Testis (tissue), 3 donors: Measurements from ENCODE around the gene LEPROT. TPM values are rescaled to one million over a fixed set of nuclear protein-coding genes. Genes with fewer than 3 reads are reported as not detected.

Experiments used
- DNase-seq: peaks from one replicate; pipeline ENCODE4 v3.0.0-alpha.2; 2019
- H3K27ac ChIP-seq, 2 donors: fragments of 200-600 bp; sonication (generic); one replicate each; pipeline ENCODE4 v1.5.1; 2019
- H3K27me3 ChIP-seq: fragments of 200-600 bp; sonication (generic); one replicate; pipeline ENCODE4 v1.5.1; 2019
- H3K36me3 ChIP-seq: fragments of 200-600 bp; sonication (generic); one replicate; pipeline ENCODE4 v1.5.1; 2017; ENCODE audit warnings: low read depth; ENCODE audit errors: missing control alignments
- H3K4me1 ChIP-seq: fragments of 200-600 bp; sonication (generic); one replicate; pipeline ENCODE4 v1.5.1; 2019
- H3K4me3 ChIP-seq, 2 donors: fragments of 200-600 bp; sonication (generic); one replicate each; pipeline ENCODE4 v1.5.1; 2017 to 2019
- H3K9me3 ChIP-seq: fragments of 200-600 bp; sonication (generic); one replicate; pipeline ENCODE4 v1.5.1; 2017
- POLR2A ChIP-seq: fragments of 450-650 bp; IDR thresholded peaks from one replicate; pipeline ENCODE4 v1.6.1; 2017; ENCODE audit warnings: antibody characterized with exemption, mild to moderate bottlenecking, moderate library complexity
- WGBS, 2 donors: methylation state at CpG; one replicate each; pipeline ENCODE4 v1.1.5; 2018; 5-methylcytosine and 5-hydroxymethylcytosine counted together
- intact Hi-C: fragments of 100-400 bp; cut with DNase I; formaldehyde crosslinking; loops from one replicate; pipeline ENCODE4 v1.15.1; 2023; ENCODE audit warnings: low total_unique reads
- polyA plus RNA-seq: library from polyadenylated mRNA; stranded (reverse); fragments of 350-450 nt; fragmentation: Illumina TruSeq; extraction: RNeasy Lipid Tissue Mini Kit (QIAGEN cat#74804); gene quantifications from one replicate; pipeline ENCODE4 v1.2.3, GENCODE V29; 2014; ENCODE audit warnings: low read depth, low replicate concordance; ENCODE audit not compliant: insufficient read depth
- small RNA-seq, 2 donors: library from RNA; depleted of rRNA; stranded (forward); fragments of <200 nt; gene quantifications; one replicate each; pipeline ENCODE3, GENCODE V24; 2016
- total RNA-seq, 2 donors: library from RNA; depleted of rRNA; stranded (reverse); fragments of >200 nt; gene quantifications; one replicate each; pipeline ENCODE4 v1.2.3, GENCODE V29; 2016
- TF ChIP-seq, protein P1 (sequence below), 3 experiments: fragments of 450-650 bp in 2 of 3; fragments of 200-600 bp in 1 of 3; sonication (generic) in 1 of 3; IDR thresholded peaks; one replicate each; pipeline ENCODE4 v1.5.1; 2016 to 2019; ENCODE audit warnings: antibody characterized with exemption in 3 of 3, mild to moderate bottlenecking in 2 of 3, moderate library complexity in 1 of 3

LEPROT gene
- total and polyA plus RNA-seq, 3 donors from 2014 or later: 38.0 to 58.0 (median 55.0) TPM

DNA sequence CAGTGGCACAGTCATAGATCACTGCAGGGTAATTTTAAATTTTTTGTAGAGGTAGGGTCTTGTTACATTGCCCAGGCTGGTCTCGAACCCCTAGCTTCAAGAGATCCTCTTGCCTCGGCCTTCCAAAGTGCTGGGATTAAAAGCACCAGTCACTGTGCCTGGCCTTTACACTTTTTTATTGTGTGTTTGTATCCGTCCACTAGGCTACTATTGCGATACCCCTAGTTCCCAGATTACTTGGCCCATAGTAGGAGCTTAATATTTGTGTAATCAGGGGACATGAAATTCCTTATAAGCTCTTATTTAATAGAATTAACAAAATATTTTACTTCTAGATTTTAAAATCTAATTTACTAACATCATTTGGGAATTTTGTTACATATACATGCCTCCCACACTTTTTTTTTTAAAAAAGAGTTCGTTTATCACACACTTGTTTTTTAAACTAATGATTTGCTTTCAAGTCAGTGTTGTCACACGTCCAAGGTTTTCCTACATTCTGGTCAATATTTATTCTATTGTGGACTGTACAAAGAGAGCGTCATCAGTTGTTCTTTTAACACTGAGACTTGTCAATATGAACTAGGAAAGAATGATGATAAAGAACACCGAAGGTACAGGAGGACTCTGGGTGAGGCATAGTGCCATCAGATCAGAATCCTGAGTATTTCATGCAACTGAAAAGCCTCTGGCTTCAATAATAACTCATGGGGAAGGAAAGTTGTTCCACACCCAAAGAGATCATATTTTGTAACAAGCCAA, 63.7 kb downstream of the LEPROT start:
- intact Hi-C loops: no loop called here
- WGBS, 2 donors: 79 to 86% methylated on average over 8 of the region's 8 CpGs
- H3K4me1 ChIP-seq: no peaks in the 10 kb centered on the region

More for the DNA sequence above, 63.7 kb downstream of the LEPROT start:
- DNase-seq: no peak
- H3K27me3 ChIP-seq: no peaks in the 10 kb centered on the region
- H3K4me3 ChIP-seq: no peak overlapping the region
- H3K27ac ChIP-seq: no peak overlapping the region
- no peaks in the 10 kb centered on the region for H3K36me3 ChIP-seq
- TF ChIP-seq POLR2A: no peak
- TF ChIP-seq, protein P1, sequence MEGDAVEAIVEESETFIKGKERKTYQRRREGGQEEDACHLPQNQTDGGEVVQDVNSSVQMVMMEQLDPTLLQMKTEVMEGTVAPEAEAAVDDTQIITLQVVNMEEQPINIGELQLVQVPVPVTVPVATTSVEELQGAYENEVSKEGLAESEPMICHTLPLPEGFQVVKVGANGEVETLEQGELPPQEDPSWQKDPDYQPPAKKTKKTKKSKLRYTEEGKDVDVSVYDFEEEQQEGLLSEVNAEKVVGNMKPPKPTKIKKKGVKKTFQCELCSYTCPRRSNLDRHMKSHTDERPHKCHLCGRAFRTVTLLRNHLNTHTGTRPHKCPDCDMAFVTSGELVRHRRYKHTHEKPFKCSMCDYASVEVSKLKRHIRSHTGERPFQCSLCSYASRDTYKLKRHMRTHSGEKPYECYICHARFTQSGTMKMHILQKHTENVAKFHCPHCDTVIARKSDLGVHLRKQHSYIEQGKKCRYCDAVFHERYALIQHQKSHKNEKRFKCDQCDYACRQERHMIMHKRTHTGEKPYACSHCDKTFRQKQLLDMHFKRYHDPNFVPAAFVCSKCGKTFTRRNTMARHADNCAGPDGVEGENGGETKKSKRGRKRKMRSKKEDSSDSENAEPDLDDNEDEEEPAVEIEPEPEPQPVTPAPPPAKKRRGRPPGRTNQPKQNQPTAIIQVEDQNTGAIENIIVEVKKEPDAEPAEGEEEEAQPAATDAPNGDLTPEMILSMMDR (IDR thresholded peaks at IDR 0.05): no peak
- H3K9me3 ChIP-seq: no peaks in the 10 kb centered on the region

Small RNA genes lying within 50 kb of the gene (small RNA-seq; reads per million reads assigned to genes)
- 0 reads per million in 2 donors for gene RNU2-15P

Other genes starting within 250 kb of the LEPROT start
- 1 to 10 TPM; 5.1 to 7.3 TPM for gene DNAJC6, start 111.1 kb upstream of the LEPROT start, total RNA-seq
- 5.2 TPM for gene DNAJC6, start 111.1 kb upstream of the LEPROT start, polyA plus RNA-seq
- 1 to 10 TPM; 8.5 to 9.1 TPM for gene LEPR, start within 50 bp of the LEPROT start, total RNA-seq
- gene LEPR, start within 50 bp of the LEPROT start, polyA plus RNA-seq: 4.9 TPM